ENCODE results near the gene MT2A. TPM values are rescaled to one million over a fixed set of nuclear protein-coding genes. Genes with fewer than 3 reads are reported as not detected.
"Not testable (repeated sequence)": the region's sequence is repeated elsewhere in the genome, so short reads cannot be mapped to it uniquely, and the experiment has no call there.

MT2A gene
- total RNA-seq, 6 experiments from 2014 or later: 946 to 4,033 (median 2,228) TPM

DNA sequence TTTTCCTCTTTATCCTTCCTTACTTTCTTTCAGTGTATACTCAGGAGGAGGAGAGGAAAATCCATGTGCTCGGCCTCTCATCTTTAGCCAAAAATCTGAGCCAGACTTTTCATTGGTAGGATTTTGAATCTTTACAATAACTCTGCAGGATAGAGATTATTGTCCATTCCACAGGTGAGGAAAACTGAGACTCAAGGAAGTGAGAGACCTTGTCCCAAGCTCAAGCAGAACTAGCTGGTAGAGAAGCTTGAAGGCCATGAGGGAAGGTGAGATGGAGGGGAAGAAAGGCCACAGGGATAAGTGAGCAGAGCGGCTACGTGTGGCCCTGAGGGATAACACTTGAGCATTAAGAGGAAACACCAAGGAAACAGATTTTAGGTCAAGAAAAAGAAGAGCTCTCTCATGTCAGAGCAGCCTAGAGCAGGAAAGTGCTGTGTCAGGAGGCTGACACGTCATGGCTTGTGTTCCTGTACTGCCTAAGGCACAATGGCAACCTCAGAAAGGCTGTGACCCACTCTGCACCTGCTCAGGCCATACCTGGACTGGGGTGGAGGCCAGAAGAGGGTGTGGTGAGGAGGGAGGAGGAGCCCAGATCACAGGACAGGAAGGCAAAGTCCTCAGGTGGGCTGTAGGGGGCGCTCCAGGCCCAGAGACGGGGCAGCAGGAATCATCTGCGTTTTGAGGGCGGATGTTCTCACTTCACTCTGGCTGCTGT is 31.6 kb upstream of the MT2A start:
- DNase-seq: peak; percentile 71 to 79 (median 76)
- H3K4me3 ChIP-seq: no peak overlapping the region
- no peaks in the 10 kb centered on the region for H3K9me3 ChIP-seq
- TF ChIP-seq POLR2A (IDR thresholded peaks at IDR 0.05): no peak
- TF ChIP-seq, protein P1, sequence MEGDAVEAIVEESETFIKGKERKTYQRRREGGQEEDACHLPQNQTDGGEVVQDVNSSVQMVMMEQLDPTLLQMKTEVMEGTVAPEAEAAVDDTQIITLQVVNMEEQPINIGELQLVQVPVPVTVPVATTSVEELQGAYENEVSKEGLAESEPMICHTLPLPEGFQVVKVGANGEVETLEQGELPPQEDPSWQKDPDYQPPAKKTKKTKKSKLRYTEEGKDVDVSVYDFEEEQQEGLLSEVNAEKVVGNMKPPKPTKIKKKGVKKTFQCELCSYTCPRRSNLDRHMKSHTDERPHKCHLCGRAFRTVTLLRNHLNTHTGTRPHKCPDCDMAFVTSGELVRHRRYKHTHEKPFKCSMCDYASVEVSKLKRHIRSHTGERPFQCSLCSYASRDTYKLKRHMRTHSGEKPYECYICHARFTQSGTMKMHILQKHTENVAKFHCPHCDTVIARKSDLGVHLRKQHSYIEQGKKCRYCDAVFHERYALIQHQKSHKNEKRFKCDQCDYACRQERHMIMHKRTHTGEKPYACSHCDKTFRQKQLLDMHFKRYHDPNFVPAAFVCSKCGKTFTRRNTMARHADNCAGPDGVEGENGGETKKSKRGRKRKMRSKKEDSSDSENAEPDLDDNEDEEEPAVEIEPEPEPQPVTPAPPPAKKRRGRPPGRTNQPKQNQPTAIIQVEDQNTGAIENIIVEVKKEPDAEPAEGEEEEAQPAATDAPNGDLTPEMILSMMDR (IDR thresholded peaks at IDR 0.05): peak; percentile 62 to 84 (median 76)
- ATAC-seq: peak; percentile 99 to 100 (median 100)
- H3K4me1 ChIP-seq: no peaks in the 10 kb centered on the region
- H3K27me3 ChIP-seq: no peaks in the 10 kb centered on the region
- H3K36me3 ChIP-seq: no peaks in the 10 kb centered on the region
- H3K27ac ChIP-seq: no peak overlapping the region
- 48% methylated on average over 4 of the region's 8 CpGs for WGBS (ENCODE audit: insufficient coverage, low coverage, low lambda C conversion rate, missing lambda C conversion rate)
- intact Hi-C loops (cut with DNase I): no loop called here

DNA sequence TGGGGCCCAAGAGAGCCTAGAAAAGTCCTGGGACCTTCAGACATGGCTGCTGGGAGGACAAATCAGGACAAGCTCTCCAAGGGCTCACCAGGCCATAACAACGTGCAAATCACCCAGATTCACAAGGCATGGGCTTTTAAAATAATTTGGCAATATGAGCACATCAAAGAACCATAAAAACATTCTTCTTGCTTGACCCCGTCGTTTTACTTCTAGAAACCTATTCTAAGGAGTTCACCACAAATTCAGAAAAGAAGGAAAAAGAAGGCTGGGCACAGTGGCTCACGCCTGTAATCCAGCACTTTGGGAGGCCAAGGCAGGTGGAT is 31.1 kb upstream of the MT2A start:
- DNase-seq: no peak
- Histone ChIP-seq H3K27me3 (no peaks in the 10 kb centered on the region), H3K4me3 (no peak overlapping the region), H3K4me1 (no peaks in the 10 kb centered on the region), H3K36me3 (no peaks in the 10 kb centered on the region), H3K27ac (no peak overlapping the region), H3K9me3 (no peaks in the 10 kb centered on the region)
- intact Hi-C loops (cut with DNase I): no loop called here
- TF ChIP-seq, protein P1 (IDR thresholded peaks at IDR 0.05): no peak
- TF ChIP-seq POLR2A (IDR thresholded peaks at IDR 0.05): no peak
- WGBS (ENCODE audit: insufficient coverage, low coverage, low lambda C conversion rate, missing lambda C conversion rate): 55% methylated on average over 3 of the region's 4 CpGs
- no peak for ATAC-seq

DNA sequence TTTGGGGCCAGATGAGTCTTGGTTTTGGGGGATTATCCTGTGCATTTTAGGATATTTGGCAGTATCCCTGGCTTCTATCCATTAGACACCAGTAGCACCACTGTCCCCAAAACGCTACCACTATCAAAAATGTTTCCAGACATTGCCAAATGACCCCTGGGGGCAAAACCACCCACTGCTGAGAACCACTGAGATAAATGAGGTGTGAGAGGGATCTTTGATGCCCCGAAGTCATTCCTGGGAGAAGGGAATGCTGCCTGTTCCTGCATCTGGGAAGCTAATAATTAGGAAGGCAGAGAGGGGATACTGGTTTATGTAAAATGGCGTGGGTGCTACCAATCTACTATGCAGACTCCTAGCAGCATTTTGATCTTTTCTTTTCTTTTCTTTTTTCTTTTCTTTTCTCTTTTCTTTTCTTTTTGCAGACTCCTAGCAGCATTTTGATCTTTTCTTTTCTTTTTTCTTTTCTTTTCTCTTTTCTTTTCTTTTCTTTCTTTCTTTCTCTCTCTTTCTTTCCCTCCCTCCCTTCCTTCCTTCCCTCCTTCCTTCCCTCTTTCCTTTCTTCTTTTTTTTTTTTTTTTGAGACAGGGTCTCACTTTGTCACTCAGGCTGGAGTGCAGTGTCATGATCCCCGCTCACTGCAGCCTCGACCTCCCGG is 27.9 kb upstream of the MT2A start:
- H3K27ac ChIP-seq: no peak overlapping the region
- DNase-seq (no peak), ATAC-seq (no peak)
- H3K4me3 ChIP-seq: no peak overlapping the region
- H3K36me3 ChIP-seq: no peaks in the 10 kb centered on the region
- H3K4me1 ChIP-seq: no peaks in the 10 kb centered on the region
- intact Hi-C loops (cut with DNase I): no loop called here
- no peaks in the 10 kb centered on the region for H3K9me3 ChIP-seq
- no peaks in the 10 kb centered on the region for H3K27me3 ChIP-seq
- 66% methylated on average over 4 of the region's 6 CpGs for WGBS (ENCODE audit: insufficient coverage, low coverage, low lambda C conversion rate, missing lambda C conversion rate)
- TF ChIP-seq, protein P1 (IDR thresholded peaks at IDR 0.05): no peak
- no peak for TF ChIP-seq POLR2A (IDR thresholded peaks at IDR 0.05)

- H3K27ac ChIP-seq; H3K9me3 ChIP-seq; DNase-seq; ATAC-seq; intact Hi-C loops (cut with DNase I); H3K4me3 ChIP-seq; H3K4me1 ChIP-seq; H3K27me3 ChIP-seq; H3K36me3 ChIP-seq: not testable (repeated sequence)
- 50% methylated on average over 1 of the region's 2 CpGs for WGBS (ENCODE audit: insufficient coverage, low coverage, low lambda C conversion rate, missing lambda C conversion rate)
Measured at GRCh38 chr16:56582911-56583310, 25.5 kb upstream of the MT2A start.

DNA sequence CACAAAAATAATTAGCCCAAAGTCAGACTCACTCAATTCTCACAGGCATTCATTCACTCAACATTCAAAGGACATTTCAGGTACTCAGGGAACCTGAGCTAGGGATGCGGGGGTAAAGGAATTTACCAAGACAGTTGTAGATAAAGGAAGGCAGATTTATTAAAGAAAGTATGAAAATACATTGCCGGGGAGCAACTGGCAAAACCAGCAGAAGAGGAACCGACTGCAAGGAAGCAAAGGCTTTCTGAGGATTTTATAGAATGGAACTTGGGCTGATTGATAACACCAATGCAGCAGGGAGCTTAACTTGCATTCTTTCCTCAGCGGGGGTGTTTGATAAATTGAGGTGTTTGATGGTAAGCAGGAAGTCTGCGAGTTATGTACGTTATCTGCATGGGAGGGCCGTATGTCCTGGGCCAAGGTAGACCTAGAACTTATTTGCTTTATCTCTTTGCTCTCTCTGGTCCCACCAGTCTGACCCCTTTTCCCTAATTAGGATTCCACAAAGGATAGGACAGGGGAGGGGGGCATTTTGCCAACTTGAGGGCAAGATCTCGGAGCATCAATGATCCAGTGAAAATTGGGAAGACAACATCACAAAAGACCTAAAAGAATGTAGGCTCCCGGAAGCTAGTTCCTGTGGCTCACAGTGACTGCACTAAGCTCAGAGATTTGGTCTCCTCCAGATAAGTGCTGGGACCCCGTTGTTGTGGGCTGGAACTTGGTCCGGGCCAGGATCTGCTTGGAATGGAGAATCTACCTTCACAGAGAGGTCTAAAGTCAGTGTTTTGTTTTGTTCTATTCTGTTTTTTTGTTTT is 24.8 kb upstream of the MT2A start:
- Histone ChIP-seq H3K4me3 (no peak overlapping the region), H3K27ac (no peak overlapping the region), H3K4me1 (no peaks in the 10 kb centered on the region), H3K27me3 (no peaks in the 10 kb centered on the region), H3K9me3 (no peaks in the 10 kb centered on the region), H3K36me3 (no peaks in the 10 kb centered on the region)
- intact Hi-C loops (cut with DNase I): no loop called here
- DNase-seq: no peak
- no peak for TF ChIP-seq POLR2A (IDR thresholded peaks at IDR 0.05)
- TF ChIP-seq, protein P1 (IDR thresholded peaks at IDR 0.05): no peak
- ATAC-seq: no peak
- WGBS (ENCODE audit: insufficient coverage, low coverage, low lambda C conversion rate, missing lambda C conversion rate): 63% methylated on average over 10 of the region's 11 CpGs
